GM11168 (cell line): ENCODE results near the gene CSMD2.

Source experiments
- in situ Hi-C: fragments of 300-500 bp; cut with MboI; formaldehyde crosslinking; loops from one replicate; pipeline ENCODE4 v1.12.0; 2022; ENCODE audit warnings: low sequenced_read_pairs; ENCODE audit not compliant: unreplicated experiment

The CSMD2 gene

GRCh38 chr1:33634806-33635205 is 530.2 kb downstream of the CSMD2 start:
- in situ Hi-C loops, result no loop called here

GRCh38 chr1:33634143-33634542 is 530.9 kb downstream of the CSMD2 start:
- in situ Hi-C loops, result no loop called here

- in situ Hi-C loops, result no loop called here
Measured at GRCh38 chr1:33633019-33633801, 531.8 kb downstream of the CSMD2 start.

GRCh38 chr1:33630686-33631085 is 534.3 kb downstream of the CSMD2 start:
- in situ Hi-C loops, result no loop called here

- in situ Hi-C loops, result no loop called here
Measured at GRCh38 chr1:33626801-33627200, 538.2 kb downstream of the CSMD2 start.

GRCh38 chr1:33624991-33625870 is 539.8 kb downstream of the CSMD2 start:
- in situ Hi-C loops, result no loop called here

GRCh38 chr1:33624261-33624990 is 540.6 kb downstream of the CSMD2 start:
- in situ Hi-C loops, result no loop called here

- in situ Hi-C loops, result no loop called here
Measured at GRCh38 chr1:33623811-33624210, 541.2 kb downstream of the CSMD2 start.

- in situ Hi-C loops, result no loop called here
Measured at GRCh38 chr1:33622757-33623156, 542.3 kb downstream of the CSMD2 start.

- in situ Hi-C loops, result no loop called here
Measured at GRCh38 chr1:33618636-33619035, 546.4 kb downstream of the CSMD2 start.

- in situ Hi-C loops, result no loop called here
Measured at GRCh38 chr1:33617451-33617850, 547.6 kb downstream of the CSMD2 start.

- in situ Hi-C loops, result no loop called here
Measured at GRCh38 chr1:33616780-33617179, 548.2 kb downstream of the CSMD2 start.

- in situ Hi-C loops, result no loop called here
Measured at GRCh38 chr1:33615546-33615945, 549.5 kb downstream of the CSMD2 start.

- in situ Hi-C loops, result no loop called here
Measured at GRCh38 chr1:33610864-33611455, 554.1 kb downstream of the CSMD2 start.

GRCh38 chr1:33610391-33610790 is 554.6 kb downstream of the CSMD2 start:
- in situ Hi-C loops, result no loop called here

- in situ Hi-C loops, result no loop called here
Measured at GRCh38 chr1:33609739-33610138, 555.3 kb downstream of the CSMD2 start.

GRCh38 chr1:33608825-33609400 is 556.1 kb downstream of the CSMD2 start:
- in situ Hi-C loops, result no loop called here

GRCh38 chr1:33607444-33608005 is 557.5 kb downstream of the CSMD2 start:
- in situ Hi-C loops, result no loop called here

GRCh38 chr1:33606272-33606671 is 558.8 kb downstream of the CSMD2 start:
- in situ Hi-C loops, result no loop called here

GRCh38 chr1:33602271-33602670 is 562.8 kb downstream of the CSMD2 start:
- in situ Hi-C loops, result no loop called here
